ENCODE measurements around the gene PRMT9.

DNA sequence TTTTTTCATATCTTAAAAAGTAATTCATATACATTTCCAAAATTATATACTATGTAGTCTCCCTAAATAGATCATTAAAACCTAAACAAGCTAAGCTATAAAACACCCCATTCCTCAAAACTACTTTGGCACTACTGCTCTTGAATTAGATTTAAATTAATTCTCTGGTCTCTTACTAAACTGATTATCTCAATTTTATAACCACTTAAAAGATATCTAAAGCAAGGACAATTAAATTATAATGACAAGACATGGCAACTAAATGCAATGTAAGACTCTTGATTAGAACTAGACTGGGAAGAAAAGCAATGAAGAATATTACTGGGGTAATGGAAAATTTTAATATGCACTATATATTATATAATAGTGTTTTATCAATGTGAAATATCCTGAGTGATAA, 38.9 kb downstream of the PRMT9 start:
- no peak for TF ChIP-seq CTCF (IDR thresholded peaks at IDR 0.05)
- TF ChIP-seq EP300 (IDR thresholded peaks at IDR 0.05) = no peak
- no peak for TF ChIP-seq POLR2A (IDR thresholded peaks at IDR 0.05)

Data from ovary (tissue), 3 donors.